ENCODE data around the gene ADAMTSL4.

The ADAMTSL4 gene

GRCh38 chr1:150514913-150515327 lies 34.3 kb upstream of the ADAMTSL4 start:
- H3K27ac ChIP-seq (ENCODE audit: low read depth, low read length) = no peak overlapping the region
- TF ChIP-seq, protein P1, sequence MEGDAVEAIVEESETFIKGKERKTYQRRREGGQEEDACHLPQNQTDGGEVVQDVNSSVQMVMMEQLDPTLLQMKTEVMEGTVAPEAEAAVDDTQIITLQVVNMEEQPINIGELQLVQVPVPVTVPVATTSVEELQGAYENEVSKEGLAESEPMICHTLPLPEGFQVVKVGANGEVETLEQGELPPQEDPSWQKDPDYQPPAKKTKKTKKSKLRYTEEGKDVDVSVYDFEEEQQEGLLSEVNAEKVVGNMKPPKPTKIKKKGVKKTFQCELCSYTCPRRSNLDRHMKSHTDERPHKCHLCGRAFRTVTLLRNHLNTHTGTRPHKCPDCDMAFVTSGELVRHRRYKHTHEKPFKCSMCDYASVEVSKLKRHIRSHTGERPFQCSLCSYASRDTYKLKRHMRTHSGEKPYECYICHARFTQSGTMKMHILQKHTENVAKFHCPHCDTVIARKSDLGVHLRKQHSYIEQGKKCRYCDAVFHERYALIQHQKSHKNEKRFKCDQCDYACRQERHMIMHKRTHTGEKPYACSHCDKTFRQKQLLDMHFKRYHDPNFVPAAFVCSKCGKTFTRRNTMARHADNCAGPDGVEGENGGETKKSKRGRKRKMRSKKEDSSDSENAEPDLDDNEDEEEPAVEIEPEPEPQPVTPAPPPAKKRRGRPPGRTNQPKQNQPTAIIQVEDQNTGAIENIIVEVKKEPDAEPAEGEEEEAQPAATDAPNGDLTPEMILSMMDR (IDR thresholded peaks at IDR 0.05; ENCODE audit: insufficient read depth, low read length, poor library complexity, severe bottlenecking) = no peak
- no peak for TF ChIP-seq EZH2phosphoT487 (conservative IDR thresholded peaks at IDR 0.05; ENCODE audit: low read length)

DNA sequence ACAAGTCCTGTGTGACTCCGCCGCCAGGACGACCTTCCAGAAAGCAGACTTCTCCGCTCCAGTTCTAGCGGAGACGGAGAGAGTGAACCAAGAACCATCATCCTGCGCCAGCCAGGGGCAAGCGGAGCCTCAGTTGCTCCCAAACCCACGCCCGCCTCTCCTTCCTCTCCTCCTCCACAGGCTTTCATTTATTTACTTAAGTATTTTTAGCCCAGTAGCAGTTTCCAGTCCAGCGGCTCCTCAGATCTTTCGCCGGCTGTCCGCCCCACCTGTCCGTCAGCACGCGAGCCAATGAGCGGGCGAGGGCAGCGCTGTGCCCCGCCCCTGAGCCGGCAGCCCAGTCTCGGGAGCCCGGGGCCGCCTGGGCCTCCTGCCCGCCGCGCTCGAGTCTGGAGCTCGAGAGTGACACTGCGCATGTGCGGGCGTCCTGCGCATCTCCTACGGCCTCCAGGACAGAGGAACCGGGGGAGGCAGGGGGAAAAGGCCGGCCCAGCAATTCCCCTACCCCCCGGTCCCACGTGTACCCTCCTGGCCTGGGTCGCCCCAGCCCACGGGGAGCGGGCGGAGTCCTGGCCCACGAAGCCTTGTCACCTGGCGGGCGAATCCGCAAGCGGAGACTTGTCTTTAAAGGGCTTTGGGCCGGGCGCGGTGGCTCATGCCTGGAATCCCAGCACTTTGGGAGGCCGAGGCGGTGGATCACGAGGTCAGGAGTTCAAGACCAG lies 33.7 kb upstream of the ADAMTSL4 start, which contains the start of gene FALEC:
FALEC (plus strand) TSS at position 425 of the 722 bp plus-strand sequence.
- no peaks in the 10 kb centered on the region for H3K9me2 ChIP-seq (replicated peaks; ENCODE audit: insufficient read depth, low read length)
- peak within 1 kb of the TSS; percentile 96 for H2AFZ ChIP-seq (ENCODE audit: low read depth, low read length, severe bottlenecking)
- H4K20me1 ChIP-seq (ENCODE audit: low read depth, low read length) = no peaks in the 10 kb centered on the region
- H3K4me2 ChIP-seq (ENCODE audit: low read depth, low read length, poor library complexity, severe bottlenecking) = peak within 1 kb of the TSS; percentile 72
- H3K9me3 ChIP-seq (ENCODE audit: insufficient read depth, low read length) = no peaks in the 10 kb centered on the region
- H3K36me3 ChIP-seq (ENCODE audit: low read length) = no peaks in the 10 kb centered on the region
- H3F3A ChIP-seq (ENCODE audit: insufficient read depth) = peaks cover 12% of the 10 kb centered on the region; the same call in 1 of the 2 replicates
- H3K79me2 ChIP-seq (ENCODE audit: insufficient read depth, low read length) = no peaks in the 10 kb centered on the region
- H3K27me3 ChIP-seq (ENCODE audit: low read length) = no peaks in the 10 kb centered on the region
- no peak for TF ChIP-seq EZH2phosphoT487 (conservative IDR thresholded peaks at IDR 0.05; ENCODE audit: low read length)
- TF ChIP-seq, protein P1 (IDR thresholded peaks at IDR 0.05; ENCODE audit: insufficient read depth, low read length, poor library complexity, severe bottlenecking) = no peak
- H3K4me3 ChIP-seq (ENCODE audit: insufficient read depth, low read length, poor library complexity, severe bottlenecking) = peak within 1 kb of the TSS; percentile 70
- H3K27ac ChIP-seq (ENCODE audit: low read depth, low read length) = no peak within 1 kb of the TSS
- H3K9ac ChIP-seq (ENCODE audit: low read length) = peak within 1 kb of the TSS; percentile 51

More at GRCh38 chr1:150514913-150515327, 34.3 kb upstream of the ADAMTSL4 start:
- Histone ChIP-seq H3K9me3 (ENCODE audit: insufficient read depth, low read length) (no peaks in the 10 kb centered on the region), H3K36me3 (ENCODE audit: low read length) (no peaks in the 10 kb centered on the region), H3K79me2 (ENCODE audit: insufficient read depth, low read length) (no peaks in the 10 kb centered on the region), H4K20me1 (ENCODE audit: low read depth, low read length) (no peaks in the 10 kb centered on the region), H3K4me2 (ENCODE audit: low read depth, low read length, poor library complexity, severe bottlenecking) (peak overlapping the region; percentile 72), H3K27me3 (ENCODE audit: low read length) (no peaks in the 10 kb centered on the region), H3K9me2 (replicated peaks; ENCODE audit: insufficient read depth, low read length) (no peaks in the 10 kb centered on the region), H2AFZ (ENCODE audit: low read depth, low read length, severe bottlenecking) (peak overlapping the region; percentile 96), H3K9ac (ENCODE audit: low read length) (peak overlapping the region; percentile 51), H3K4me3 (ENCODE audit: insufficient read depth, low read length, poor library complexity, severe bottlenecking) (peak overlapping the region; percentile 70), H3F3A (ENCODE audit: insufficient read depth) (peaks cover 9% of the 10 kb centered on the region; the same call in 1 of the 2 replicates)

DNA sequence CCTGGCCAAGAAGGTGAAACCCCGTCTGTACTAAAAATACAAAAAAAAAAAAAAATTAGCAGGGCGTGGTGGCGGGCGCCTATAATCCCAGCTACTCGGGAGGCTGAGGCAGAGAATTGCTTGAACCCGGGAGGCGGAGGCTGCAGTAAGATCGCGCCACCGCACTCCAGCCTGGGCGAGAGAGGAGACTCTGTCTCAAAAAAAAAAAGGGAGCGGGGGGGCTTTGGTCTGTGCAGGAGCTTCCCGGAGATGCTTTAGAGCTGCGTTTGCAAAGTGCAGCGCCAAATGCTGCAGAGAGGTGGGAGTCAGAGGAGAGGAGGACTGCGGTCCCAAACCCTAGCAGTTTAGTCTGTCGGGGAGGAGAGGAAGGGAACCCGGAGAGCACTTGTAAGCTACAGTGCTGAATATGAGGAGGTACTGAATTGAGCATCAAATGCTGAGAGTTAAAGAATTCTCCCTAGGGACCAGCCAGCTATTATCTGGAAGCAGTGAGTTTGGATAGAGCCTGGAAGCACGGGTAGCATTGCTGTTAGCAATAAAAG lies 33.1 kb upstream of the ADAMTSL4 start:
- H3K27ac ChIP-seq (ENCODE audit: low read depth, low read length) = no peak overlapping the region
- H3F3A ChIP-seq (ENCODE audit: insufficient read depth) = peaks cover 12% of the 10 kb centered on the region; the same call in 1 of the 2 replicates
- peak overlapping the region; percentile 70 for H3K4me3 ChIP-seq (ENCODE audit: insufficient read depth, low read length, poor library complexity, severe bottlenecking)
- peak overlapping the region; percentile 51 for H3K9ac ChIP-seq (ENCODE audit: low read length)
- no peaks in the 10 kb centered on the region for H3K36me3 ChIP-seq (ENCODE audit: low read length)
- no peaks in the 10 kb centered on the region for H4K20me1 ChIP-seq (ENCODE audit: low read depth, low read length)
- peak overlapping the region; percentile 96 for H2AFZ ChIP-seq (ENCODE audit: low read depth, low read length, severe bottlenecking)
- H3K4me2 ChIP-seq (ENCODE audit: low read depth, low read length, poor library complexity, severe bottlenecking) = peak overlapping the region; percentile 72
- H3K79me2 ChIP-seq (ENCODE audit: insufficient read depth, low read length) = no peaks in the 10 kb centered on the region
- no peaks in the 10 kb centered on the region for H3K9me2 ChIP-seq (replicated peaks; ENCODE audit: insufficient read depth, low read length)
- H3K9me3 ChIP-seq (ENCODE audit: insufficient read depth, low read length) = no peaks in the 10 kb centered on the region
- no peak for TF ChIP-seq EZH2phosphoT487 (conservative IDR thresholded peaks at IDR 0.05; ENCODE audit: low read length)
- TF ChIP-seq, protein P1 (IDR thresholded peaks at IDR 0.05; ENCODE audit: insufficient read depth, low read length, poor library complexity, severe bottlenecking) = no peak
- no peaks in the 10 kb centered on the region for H3K27me3 ChIP-seq (ENCODE audit: low read length)
